ENCODE measurements around the gene ZBTB7C. TPM values are rescaled to one million over a fixed set of nuclear protein-coding genes. Genes with fewer than 3 reads are reported as not detected.

Gene ZBTB7C
- total and polyA plus RNA-seq, 2 of the 8 experiments (the other 6 are each of a cell fraction or from before 2014, with no cell fraction given) = 0.15 to 0.45 TPM

DNA sequence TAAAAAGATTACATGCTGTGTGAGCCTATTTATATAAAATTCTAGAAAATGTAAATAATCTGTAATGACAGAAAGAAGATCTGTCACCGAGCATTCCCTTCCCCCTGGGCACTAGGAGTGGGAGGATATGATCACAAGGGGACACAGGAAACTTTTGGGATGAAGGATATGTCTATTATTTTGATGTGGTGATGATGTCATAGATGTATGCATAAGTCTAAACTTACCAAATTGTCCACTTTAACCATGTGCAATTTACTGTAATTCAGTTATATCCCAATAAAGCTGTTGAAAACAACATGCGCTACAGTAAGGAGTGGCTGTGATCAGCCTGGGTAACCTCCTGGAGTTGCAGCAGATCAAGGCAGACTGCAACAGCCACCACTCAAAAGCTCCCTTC is 148.9 kb downstream of the ZBTB7C start:
- H2AK5ac ChIP-seq (ENCODE audit: low read depth, low read length) = no peak overlapping the region
- WGBS, 2 experiments (ENCODE audit: extremely low coverage in 1 of 2, insufficient coverage in 1 of 2, insufficient read length in 1 of 2, insufficient replicate concordance in 2 of 2, low coverage in 1 of 2, low lambda C conversion rate in 2 of 2, missing lambda C conversion rate in 1 of 2) = 92% methylated on average over 2 of the region's 2 CpGs; no CpG with 5 or more reads in 1 of the 2 experiments
- no peak overlapping the region for H2AFZ ChIP-seq (ENCODE audit: low read length)
- H2BK20ac ChIP-seq (ENCODE audit: low read length) = no peak overlapping the region
- H3K4me1 ChIP-seq (replicated peaks in 1 of 4; ENCODE audit: control insufficient read depth in 3 of 4, insufficient read depth in 4 of 4, low read length in 3 of 4) = no peaks in the 10 kb centered on the region
- no peaks in the 10 kb centered on the region for H3K79me2 ChIP-seq (ENCODE audit: control insufficient read depth in 1 of 2, insufficient read depth in 2 of 2, low read length in 2 of 2)
- no peaks in the 10 kb centered on the region for H3K27me3 ChIP-seq (replicated peaks in 1 of 4; ENCODE audit: control insufficient read depth in 3 of 4, extremely low read depth in 1 of 4, insufficient read depth in 3 of 4, low read length in 3 of 4)
- H4K8ac ChIP-seq (ENCODE audit: extremely low read depth, insufficient read depth, low read length) = no peak overlapping the region
- DNase-seq (ENCODE audit: low read depth in 1 of 2, low spot score in 2 of 2) (no peak), FAIRE-seq (no peak)
- no peak overlapping the region for H3K4ac ChIP-seq (replicated peaks; ENCODE audit: insufficient read length, low read depth, low read length)
- no peaks in the 10 kb centered on the region for H3K23me2 ChIP-seq (ENCODE audit: low read depth, low read length)
- H3K79me1 ChIP-seq (ENCODE audit: low read depth, low read length) = no peaks in the 10 kb centered on the region
- H4K91ac ChIP-seq (replicated peaks; ENCODE audit: insufficient read length, low read length) = no peak overlapping the region
- no peak overlapping the region for H3K4me3 ChIP-seq (ENCODE audit: extremely low read depth in 1 of 4, insufficient read depth in 2 of 4, low read depth in 3 of 4, low read length in 4 of 4)
- H3K14ac ChIP-seq (ENCODE audit: insufficient read length) = no peak overlapping the region
- ChIA-PET CTCF (ENCODE audit: partially characterized antibody) (interaction anchor here (1.4 kb wide), 1 partner anchor 186 kb away, joined by 4 read pairs; no protein-coding TSS in a partner anchor), POLR2A (ENCODE audit: partially characterized antibody) (no interaction called here)
- no peak overlapping the region for H2BK12ac ChIP-seq (ENCODE audit: low read depth, low read length)
- no peak overlapping the region for H3K18ac ChIP-seq (ENCODE audit: extremely low read depth, low read length)
- H3K56ac ChIP-seq (replicated peaks; ENCODE audit: insufficient read length, low read depth, low read length) = no peak overlapping the region
- no peaks in the 10 kb centered on the region for H4K20me1 ChIP-seq (replicated peaks in 1 of 2; ENCODE audit: control insufficient read depth in 1 of 2, insufficient read depth in 2 of 2, low read length in 2 of 2)
- no peak overlapping the region for H3K4me2 ChIP-seq (ENCODE audit: insufficient read depth in 1 of 2, low read depth in 2 of 2, low read length in 2 of 2)
- H2BK15ac ChIP-seq (ENCODE audit: low read length) = no peak overlapping the region
- H3K23ac ChIP-seq (ENCODE audit: insufficient read length) = no peak overlapping the region
- no peak overlapping the region for H2BK120ac ChIP-seq (replicated peaks; ENCODE audit: low read depth, low read length)
- TF ChIP-seq CHD2 (IDR thresholded peaks at IDR 0.05; ENCODE audit: low read length) = no peak
- no peak for TF ChIP-seq SRF (IDR thresholded peaks at IDR 0.05; ENCODE audit: low read depth, low read length)
- no peak for TF ChIP-seq HDAC6 (IDR thresholded peaks at IDR 0.05; ENCODE audit: low read depth, low read length)
- TF ChIP-seq SAP30 (IDR thresholded peaks at IDR 0.05; ENCODE audit: insufficient read depth, insufficient replicate concordance, low read length) = no peak
- no peak for TF ChIP-seq RBBP5 (IDR thresholded peaks at IDR 0.05; ENCODE audit: borderline replicate concordance, low read depth, low read length)
- H3K36me3 ChIP-seq (ENCODE audit: control insufficient read depth in 2 of 4, insufficient read depth in 4 of 4, low read length in 3 of 4) = no peaks in the 10 kb centered on the region
- no peak overlapping the region for H3K9ac ChIP-seq (replicated peaks in 1 of 4; ENCODE audit: extremely low read depth in 1 of 4, low read depth in 3 of 4, low read length in 3 of 4)
- H3K27ac ChIP-seq (ENCODE audit: low read depth, low read length) = no peak overlapping the region
- no peak overlapping the region for H4K5ac ChIP-seq (ENCODE audit: insufficient read length, low read depth, low read length)
- H2BK5ac ChIP-seq (ENCODE audit: low read depth, low read length) = no peak overlapping the region
- H3K9me3 ChIP-seq (ENCODE audit: insufficient read depth in 2 of 2, low read depth in 1 of 2, low read length in 1 of 2) = no peaks in the 10 kb centered on the region
